ENCODE measurements around the gene B4GALNT1.

DNA sequence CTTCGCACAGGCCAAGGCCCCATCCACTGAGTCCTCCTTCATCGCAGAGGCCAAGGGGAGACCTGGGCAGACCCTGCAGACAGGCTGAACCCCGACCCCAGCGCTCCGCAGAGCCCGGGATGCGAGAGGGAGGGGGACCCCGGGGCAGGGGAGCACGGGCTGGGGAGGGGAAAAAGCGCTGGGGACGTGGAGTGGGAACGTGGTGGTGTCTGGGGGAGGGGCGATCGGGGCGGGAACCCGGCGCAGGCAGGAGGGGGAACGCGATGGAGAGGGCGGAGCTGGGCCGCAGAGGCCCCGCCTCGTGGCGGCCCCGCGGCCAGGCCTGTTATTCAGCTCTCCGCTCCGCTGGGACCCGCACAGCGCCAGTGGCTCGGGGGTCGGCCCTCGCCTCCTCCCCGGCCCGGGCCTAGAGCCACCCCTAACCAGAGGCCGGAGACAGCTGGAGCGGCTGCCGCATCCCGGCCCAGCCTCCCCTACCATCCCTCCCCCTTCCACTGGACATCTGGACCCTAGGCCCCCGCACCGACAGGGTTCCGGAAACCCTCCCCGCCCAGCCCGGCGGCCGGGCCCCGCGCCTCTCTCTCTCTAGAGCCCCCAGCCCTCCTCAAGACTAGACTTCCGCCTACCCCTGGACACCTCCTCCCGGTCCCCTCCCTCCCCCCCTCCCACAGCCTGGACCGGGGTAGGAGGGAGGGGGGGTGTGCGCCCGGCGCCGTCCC lies 21.7 kb downstream of the B4GALNT1 start, which contains the start of gene ARHGEF25:
- TF ChIP-seq, protein P1, sequence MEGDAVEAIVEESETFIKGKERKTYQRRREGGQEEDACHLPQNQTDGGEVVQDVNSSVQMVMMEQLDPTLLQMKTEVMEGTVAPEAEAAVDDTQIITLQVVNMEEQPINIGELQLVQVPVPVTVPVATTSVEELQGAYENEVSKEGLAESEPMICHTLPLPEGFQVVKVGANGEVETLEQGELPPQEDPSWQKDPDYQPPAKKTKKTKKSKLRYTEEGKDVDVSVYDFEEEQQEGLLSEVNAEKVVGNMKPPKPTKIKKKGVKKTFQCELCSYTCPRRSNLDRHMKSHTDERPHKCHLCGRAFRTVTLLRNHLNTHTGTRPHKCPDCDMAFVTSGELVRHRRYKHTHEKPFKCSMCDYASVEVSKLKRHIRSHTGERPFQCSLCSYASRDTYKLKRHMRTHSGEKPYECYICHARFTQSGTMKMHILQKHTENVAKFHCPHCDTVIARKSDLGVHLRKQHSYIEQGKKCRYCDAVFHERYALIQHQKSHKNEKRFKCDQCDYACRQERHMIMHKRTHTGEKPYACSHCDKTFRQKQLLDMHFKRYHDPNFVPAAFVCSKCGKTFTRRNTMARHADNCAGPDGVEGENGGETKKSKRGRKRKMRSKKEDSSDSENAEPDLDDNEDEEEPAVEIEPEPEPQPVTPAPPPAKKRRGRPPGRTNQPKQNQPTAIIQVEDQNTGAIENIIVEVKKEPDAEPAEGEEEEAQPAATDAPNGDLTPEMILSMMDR (IDR thresholded peaks at IDR 0.05), result no peak
- no peak for TF ChIP-seq POLR2A (IDR thresholded peaks at IDR 0.05)
